ENCODE measurements around the gene CST6.

DNA sequence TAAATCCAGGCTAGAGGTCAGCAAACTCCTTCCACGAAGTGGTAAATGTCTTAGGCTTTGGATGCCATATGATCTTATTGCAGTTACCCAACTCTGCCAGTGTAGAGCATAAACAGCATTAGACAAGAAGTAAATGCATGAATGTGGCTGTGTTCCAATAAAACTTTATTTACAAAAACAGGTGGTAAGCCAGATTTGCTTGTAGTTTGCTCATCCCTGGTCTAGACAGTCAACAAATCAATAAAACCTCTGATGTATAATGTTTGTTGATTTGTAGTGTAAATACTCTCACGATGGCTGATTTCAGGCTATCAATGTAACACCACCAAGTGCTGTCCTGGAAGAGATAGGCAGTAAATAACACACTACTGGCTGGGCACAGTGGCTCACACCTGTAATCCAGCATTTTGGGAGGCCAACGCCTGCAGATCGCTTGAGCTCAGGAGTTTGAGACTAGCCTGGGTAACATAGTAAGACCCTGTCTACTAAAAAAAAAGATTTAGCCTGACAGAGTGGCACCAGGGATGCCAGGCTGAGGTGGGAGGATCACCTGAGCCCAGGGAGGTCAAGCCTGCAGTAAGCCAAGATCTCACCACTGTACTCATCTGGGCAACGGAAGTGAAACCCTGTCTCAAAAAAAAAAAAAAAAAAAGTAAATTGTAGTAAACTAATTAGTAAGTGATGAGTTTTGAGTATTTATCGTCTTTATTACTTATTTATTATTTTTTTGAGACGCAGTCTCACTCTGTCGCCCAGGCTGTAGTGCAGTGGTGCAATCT is 21.3 kb downstream of the CST6 start:
- TF ChIP-seq POLR2AphosphoS5 (IDR thresholded peaks at IDR 0.05) (no peak), CTCF (IDR thresholded peaks at IDR 0.05) (no peak), POLR2A (IDR thresholded peaks at IDR 0.05) (no peak)

Data from transverse colon (tissue), 4 donors.